NCI-H748 (cell line): ENCODE data around the gene CFAP91.
A peak's percentile ranks its signal among the peaks of the same experiment; 100 is the strongest.

ENCODE experiments used
- DNase-seq: peaks from one replicate; lab custom pipeline; 2025; ENCODE audit not compliant: unreplicated experiment; lab: John Stamatoyannopoulos, UW

Gene CFAP91

GRCh38 chr3:119702530-119703527 lies at the start of gene CFAP91:
Gene CFAP91, plus strand, starts transcription at chr3:119703022. Its CDS starts 77 bp downstream, at chr3:119703099.
- DNase-seq = peak; percentile 92

DNA sequence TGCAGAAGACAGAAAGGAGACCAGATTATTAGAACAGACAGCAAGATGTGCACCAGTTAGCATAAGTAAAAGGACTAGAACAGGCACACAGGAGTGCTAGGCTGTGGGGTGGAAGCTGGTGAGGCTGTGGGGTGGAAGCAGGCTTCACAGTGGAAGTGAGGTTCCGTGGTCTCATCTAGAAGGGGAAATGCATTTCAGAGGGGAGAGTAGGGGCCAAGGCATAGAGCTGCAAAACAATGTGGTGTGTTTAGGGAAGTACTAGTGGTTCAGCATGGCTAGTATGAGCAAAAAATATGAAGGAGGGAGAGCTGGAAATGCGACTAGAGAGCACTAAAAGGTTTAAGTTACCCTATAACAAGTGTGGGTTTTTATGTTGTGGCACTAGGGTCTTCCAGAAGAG lies 48.9 kb upstream of the CFAP91 start:
- no peak for DNase-seq

GRCh38 chr3:119657887-119658702 lies 44.7 kb upstream of the CFAP91 start:
- DNase-seq = no peak

- no peak for DNase-seq
Observed at GRCh38 chr3:119658994-119659393, 43.8 kb upstream of the CFAP91 start.

DNA sequence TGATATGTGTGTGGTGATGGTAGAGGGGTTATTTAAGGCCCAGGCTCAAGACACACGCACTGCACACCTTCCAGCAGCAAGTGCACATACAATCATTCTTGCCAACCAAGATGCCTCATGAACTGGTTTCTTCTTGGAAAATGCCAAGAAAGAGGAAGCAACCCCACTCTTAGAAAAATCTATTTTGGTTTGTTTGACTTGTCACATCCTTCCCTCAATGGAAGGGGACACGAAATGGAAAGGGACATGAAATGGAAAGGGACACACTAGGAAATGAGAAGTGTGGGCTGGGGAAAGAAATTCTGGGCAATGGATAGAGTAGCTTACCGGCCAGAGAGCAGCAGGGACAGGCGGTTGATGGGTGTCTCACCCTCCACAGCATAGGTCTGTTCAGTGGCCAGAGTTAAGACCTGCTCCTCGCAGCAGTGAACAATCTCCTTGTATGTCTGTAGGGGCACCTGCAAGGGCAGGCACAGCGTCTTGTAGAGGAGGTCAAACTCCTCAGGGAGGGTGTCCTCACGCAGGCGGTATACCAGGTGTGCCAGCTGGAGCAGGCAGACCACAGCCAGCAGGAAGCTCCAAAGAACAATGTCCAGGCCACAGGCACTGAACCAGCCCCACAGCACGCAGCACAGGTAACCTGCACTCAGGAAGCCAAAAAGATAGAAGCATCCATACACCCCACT lies 43.1 kb upstream of the CFAP91 start:
- DNase-seq = no peak

DNA sequence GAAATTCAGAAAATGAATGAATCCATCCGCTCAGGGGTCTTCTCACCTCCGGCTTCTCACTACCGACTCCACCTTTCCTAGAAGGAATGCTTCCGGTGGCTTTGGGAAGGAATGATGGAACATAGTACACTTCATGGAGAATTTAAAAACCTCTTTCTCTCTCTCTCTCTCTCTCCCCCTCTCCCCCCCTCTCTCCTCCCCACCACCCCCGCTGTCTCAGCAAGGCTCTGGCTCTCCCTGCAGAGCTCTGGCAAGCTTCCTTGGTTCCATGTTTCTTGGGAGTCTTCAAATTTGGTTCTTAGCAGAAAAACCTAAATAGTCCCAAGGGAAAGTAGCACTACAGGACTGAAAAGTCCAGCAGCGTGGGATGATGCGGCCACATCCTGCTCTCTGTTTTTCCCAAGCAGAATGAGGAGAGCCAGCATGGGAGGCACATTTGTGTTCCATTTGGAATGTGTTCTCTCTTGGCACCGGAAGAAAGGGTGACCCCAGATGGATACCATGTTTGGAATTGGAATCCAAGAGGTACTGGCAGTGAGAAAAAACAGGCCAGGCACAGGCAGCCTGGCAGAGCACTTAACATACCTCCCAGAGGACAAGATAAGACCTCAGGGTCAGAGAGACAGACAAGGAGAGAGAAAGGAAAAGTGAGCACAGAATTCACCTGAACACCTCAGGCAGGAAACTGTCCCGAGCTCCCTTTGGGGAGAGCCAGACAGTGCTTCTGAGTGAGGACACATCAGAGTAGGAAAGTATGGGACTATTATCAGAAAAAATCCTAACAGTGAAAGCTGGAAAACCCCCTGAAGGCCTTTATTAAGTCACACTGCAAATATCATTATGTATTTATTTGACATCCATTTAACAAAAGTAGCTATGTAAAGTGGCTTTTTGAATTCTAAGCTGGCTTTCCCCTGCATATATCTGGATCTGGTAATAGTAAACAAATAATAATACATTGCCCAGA lies 42.1 kb upstream of the CFAP91 start, which contains the start of gene POPDC2:
Gene POPDC2 (minus strand): TSS at position 116 of the 967 bp plus-strand sequence. CDS start 166 bp downstream, outside the sequence.
- DNase-seq = no peak

DNA sequence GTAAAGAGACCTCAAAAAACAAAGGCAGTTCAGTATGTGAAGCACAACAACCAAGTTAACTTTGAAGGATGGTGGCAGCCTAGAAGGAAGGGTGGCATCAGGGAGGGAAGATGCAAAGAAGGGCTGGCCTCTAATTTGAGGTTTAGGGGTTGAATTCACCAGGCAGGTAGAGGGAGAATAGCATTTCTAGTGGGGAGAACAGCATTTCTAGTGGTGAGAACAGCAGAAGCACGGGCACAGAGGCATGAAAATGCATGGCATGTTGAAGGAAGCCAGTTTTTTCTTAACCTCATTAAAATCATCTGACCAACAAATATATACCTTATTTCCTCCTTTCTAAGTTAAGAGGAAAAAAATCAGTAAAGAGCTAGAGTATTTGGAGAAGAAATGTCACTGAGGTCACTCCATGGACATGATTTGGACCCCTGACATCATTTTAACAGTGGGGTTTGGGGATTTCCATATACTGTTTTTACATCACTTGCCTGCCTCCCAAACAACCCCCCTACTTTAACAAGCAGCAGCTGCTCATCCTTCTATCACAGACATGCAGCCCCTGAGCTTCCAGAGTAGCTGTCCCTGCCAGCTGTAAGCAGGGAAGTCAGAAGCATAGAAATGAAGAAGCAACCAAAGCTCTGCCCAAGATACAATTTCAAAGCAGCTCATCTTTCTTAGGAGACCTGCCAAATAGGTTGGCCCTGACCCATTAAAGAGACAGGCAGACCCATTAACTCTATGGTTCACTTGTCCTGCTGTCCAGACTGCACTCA lies 40.0 kb upstream of the CFAP91 start:
- DNase-seq = no peak

- no peak for DNase-seq
Observed at GRCh38 chr3:119663885-119664284, 38.9 kb upstream of the CFAP91 start.

DNA sequence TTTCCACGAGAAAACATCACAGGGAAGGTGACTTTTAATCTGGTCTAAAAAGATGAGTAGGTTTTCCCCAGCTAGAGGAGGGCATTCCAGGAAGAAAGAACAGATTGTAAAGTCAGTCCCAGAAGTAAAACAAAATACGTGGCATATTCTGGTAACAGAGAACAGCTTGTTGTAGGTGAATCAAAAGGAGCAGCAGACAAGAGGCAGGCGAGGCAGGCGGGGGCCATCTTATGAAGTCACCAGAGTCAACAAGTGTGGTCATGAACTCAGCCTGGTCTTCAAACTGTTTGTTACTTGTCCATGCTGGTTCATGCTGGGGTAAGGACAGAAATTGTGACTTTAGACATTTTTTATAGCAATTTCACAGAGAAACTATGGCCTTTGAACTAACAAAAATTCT lies 38.5 kb upstream of the CFAP91 start:
- DNase-seq = no peak

DNA sequence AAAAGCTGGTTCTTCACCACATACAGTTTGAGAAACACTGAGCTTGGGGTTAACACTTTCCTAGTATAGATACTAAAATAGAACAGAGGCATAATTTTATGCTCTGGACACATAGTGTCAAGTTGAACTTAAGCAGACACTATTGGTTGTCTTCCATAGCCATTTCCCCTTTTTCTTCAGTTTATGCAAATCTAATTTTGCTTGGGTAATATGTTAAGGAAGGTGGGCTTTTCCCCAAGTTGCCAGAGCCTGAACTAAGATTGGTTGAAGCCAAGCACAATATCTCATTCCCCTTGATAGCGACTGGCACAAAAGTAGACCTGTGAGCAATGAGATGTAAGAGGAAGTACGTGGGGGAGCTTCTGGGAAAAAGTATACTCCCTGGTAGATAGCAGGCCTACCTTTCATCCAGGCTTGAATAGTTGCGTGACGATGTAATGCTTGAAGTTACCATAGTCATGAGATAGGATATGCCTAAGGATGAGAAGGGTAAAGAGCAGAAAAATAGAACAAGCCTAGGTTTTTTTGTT lies 37.9 kb upstream of the CFAP91 start:
- DNase-seq = no peak

DNA sequence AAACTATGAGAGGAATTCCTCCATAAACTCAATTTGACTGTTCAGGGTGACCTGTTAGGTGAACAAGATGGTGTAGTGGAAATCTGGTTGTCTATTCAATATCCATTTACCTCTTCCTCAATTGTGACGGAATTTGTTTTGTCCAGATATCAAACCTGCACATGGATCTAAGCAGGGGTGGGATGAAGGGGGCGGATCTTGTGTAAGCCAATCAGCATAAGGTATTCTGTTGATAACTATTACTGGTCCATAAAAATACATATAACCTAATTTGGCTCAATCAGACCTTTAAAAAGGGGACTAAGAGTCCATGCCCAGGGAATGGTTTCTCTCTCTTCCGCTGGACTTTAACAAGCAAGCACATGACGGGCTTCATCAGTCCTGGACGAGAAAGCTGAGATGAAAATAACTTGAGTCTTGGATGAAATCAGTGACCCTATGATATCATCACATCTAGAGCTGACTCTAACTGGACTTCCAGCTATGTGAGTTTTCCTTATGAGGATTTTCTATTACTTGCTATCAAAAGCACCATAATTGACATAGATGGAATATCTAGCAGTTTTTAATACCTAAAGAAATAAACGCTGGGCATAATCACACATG lies 36.8 kb upstream of the CFAP91 start:
- DNase-seq = no peak

DNA sequence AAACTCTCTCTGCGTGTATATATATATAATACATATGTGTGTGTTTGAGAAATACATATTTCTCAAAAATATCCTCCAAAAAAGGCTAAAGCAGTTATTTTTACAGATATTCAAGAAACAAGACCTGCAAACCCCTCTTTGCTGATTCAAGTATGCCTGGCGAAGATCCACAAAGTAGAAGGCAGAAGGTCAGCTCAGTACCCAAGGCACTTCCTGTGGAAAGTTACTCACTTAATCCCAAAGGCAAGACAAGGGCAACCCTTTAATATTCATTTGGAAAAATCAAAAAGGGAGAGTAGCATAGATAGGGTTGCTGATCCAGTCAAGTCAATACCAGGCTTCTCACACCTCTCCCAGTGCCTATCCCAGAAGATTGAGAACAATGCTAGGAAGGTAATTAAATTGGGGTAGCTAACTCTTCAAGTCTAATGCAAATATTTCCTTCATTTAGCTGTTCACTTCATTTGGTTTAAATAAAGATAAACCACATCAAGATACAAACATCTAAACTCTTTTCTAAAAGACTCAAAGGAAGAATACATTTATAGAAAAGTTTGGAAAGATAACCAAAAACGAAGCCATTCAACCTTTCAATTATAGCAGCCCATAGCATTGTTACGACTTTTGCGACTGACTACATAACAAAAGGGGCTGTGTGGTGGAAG lies 32.8 kb upstream of the CFAP91 start:
- no peak for DNase-seq

DNA sequence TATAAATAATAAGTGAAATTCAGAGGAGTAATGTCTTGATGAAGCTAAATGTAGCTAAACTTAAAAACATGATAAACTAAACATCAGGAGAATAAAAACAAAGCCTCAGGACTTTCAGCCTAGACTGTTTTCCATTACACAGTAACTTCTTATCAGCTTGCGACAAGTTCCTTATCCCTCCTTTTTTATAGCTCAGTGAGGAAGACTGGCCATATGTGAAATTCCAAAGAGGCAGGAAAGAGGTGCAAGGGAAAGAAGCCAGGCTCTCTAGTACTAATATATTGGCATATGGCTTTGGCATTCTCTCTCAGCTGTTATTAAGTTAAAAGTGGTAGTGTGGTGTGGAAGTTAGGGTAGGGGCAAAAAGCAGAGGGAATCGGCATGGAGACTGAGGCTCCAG lies 30.0 kb upstream of the CFAP91 start:
- DNase-seq = no peak

GRCh38 chr3:119673875-119674274 lies 28.9 kb upstream of the CFAP91 start:
- DNase-seq = no peak

- DNase-seq = no peak
Observed at GRCh38 chr3:119675188-119675874, 27.5 kb upstream of the CFAP91 start.

DNA sequence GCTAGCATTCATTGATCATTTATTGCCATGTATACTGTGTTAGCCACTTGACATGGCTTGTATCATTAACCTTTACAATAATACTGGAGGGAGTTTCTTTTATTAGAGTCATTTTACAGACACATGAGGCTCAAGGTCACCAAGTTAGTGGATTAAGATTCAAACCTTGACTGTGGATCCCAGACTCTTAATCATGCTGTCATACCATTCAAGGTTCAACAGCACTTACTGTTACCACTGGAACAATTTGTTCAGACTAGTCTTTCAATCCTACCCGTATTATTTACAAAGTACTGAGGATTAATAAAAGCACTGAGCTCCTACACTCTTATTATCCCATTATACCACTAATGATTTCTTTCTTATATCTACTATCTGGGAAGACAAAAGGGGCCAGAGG lies 26.8 kb upstream of the CFAP91 start:
- DNase-seq = no peak
